ENCODE data around the gene FBXO45. TPM values are rescaled to one million over a fixed set of nuclear protein-coding genes. Genes with fewer than 3 reads are reported as not detected.
"Not testable (repeated sequence)": the region's sequence is repeated elsewhere in the genome, so short reads cannot be mapped to it uniquely, and the experiment has no call there.

FBXO45 gene
- total and polyA plus RNA-seq, 10 of the 15 experiments (the other 5 are each of a cell fraction or from before 2014, with no cell fraction given): 4.0 to 17.3 (median 11.8) TPM

- no peak for TF ChIP-seq ZBTB4 (CRISPR knock-in tag; IDR thresholded peaks at IDR 0.05)
- no peak for TF ChIP-seq DPF2 (IDR thresholded peaks at IDR 0.05)
- no peak for TF ChIP-seq ZNF592 (IDR thresholded peaks at IDR 0.05)
- no peak for TF ChIP-seq ATF7 (IDR thresholded peaks at IDR 0.05; ENCODE audit: low read depth)
These were observed 43.5 kb downstream of the FBXO45 start (continued) for GRCh38 chr3:196611761-196612483.

- H3K79me2 ChIP-seq (ENCODE audit: control insufficient read depth, insufficient read depth, low read length); H2AFZ ChIP-seq (ENCODE audit: control insufficient read depth, low read depth, low read length); H3K4me1 ChIP-seq (ENCODE audit: control insufficient read depth, insufficient read depth, low read length); BruUV-seq (replicated peaks); RAD21 ChIA-PET (ENCODE audit: unreplicated experiment); FAIRE-seq; H3K4me3 ChIP-seq; H3K27me3 ChIP-seq (replicated peaks in 1 of 2; ENCODE audit: control insufficient read depth in 2 of 2, insufficient read depth in 2 of 2, low read length in 1 of 2); DNase-seq (ENCODE audit: low read depth, low spot score); H3K36me3 ChIP-seq (ENCODE audit: control insufficient read depth in 2 of 2, insufficient read depth in 2 of 2, low read length in 1 of 2); H3K27ac ChIP-seq (ENCODE audit: control insufficient read depth, insufficient read depth); H3K9me3 ChIP-seq (replicated peaks; ENCODE audit: control insufficient read depth, insufficient read depth, low read length); H3K9ac ChIP-seq (ENCODE audit: control insufficient read depth, insufficient read depth, low read length); H3K4me2 ChIP-seq (ENCODE audit: control insufficient read depth, insufficient read depth); H4K20me1 ChIP-seq (ENCODE audit: control insufficient read depth, insufficient read depth); intact Hi-C loops (cut with micrococcal nuclease; ENCODE audit: unreplicated experiment); ATAC-seq; in situ Hi-C loops (cut with MboI): not testable (repeated sequence)
- ChIA-PET POLR2A (interaction anchor here (0.7 to 1.1 kb wide), 3 partner anchors 11 to 514 kb away, joined by 3 to 5 read pairs (median 3); no protein-coding TSS in a partner anchor), SMC1A (ENCODE audit: uncharacterized antibody, unreplicated experiment) (interaction anchor here (0.7 to 1.2 kb wide), 3 partner anchors 20 to 102 kb away, joined by 3 read pairs; no protein-coding TSS in a partner anchor), CTCF (interaction anchor here (0.6 to 2.1 kb wide), 4 partner anchors 9 to 30 kb away, joined by 3 to 5 read pairs (median 3); no protein-coding TSS in a partner anchor)
- 94% methylated on average over 6 of the region's 6 CpGs for WGBS (ENCODE audit: insufficient coverage, insufficient replicate concordance, low lambda C conversion rate, missing lambda C conversion rate)
These were observed 46.8 kb downstream of the FBXO45 start for GRCh38 chr3:196615234-196615633.
